DND-41 (cell line): ENCODE results near the gene SH2D6.

Source experiments
- EZH2 ChIP-seq: IDR thresholded peaks from 3 replicates; pipeline ENCODE4 v1.6.1; 2012; ENCODE audit warnings: borderline replicate concordance, low read depth, mild to moderate bottlenecking, moderate library complexity, low read length, inconsistent platforms; ENCODE audit not compliant: severe bottlenecking
- TF ChIP-seq, protein P1 (sequence below): IDR thresholded peaks from 2 replicates; pipeline ENCODE4 v1.5.1; 2012; ENCODE audit warnings: borderline replicate concordance, low read length, moderate library complexity, mild to moderate bottlenecking; ENCODE audit not compliant: poor library complexity, severe bottlenecking; ENCODE audit errors: extremely low read depth

DNA sequence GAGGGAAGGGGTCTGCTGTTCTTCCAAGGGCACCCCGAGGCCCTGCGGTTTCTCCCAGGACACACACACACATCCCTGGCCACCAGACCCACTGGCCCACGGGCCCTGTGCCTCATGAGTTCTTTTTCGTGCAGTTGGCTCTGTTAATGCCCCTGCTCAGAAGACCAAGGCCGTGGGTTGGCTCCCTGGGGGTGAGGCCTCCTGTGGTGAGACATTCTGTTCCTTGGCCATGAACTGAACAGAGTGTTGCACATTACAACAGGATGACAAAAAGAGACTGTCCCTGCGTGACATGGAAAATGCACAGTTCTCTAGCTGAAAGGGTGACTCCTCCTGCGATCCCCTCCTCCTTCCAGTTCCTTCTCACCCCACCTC is 30.7 kb downstream of the SH2D6 start:
- TF ChIP-seq, protein P1, sequence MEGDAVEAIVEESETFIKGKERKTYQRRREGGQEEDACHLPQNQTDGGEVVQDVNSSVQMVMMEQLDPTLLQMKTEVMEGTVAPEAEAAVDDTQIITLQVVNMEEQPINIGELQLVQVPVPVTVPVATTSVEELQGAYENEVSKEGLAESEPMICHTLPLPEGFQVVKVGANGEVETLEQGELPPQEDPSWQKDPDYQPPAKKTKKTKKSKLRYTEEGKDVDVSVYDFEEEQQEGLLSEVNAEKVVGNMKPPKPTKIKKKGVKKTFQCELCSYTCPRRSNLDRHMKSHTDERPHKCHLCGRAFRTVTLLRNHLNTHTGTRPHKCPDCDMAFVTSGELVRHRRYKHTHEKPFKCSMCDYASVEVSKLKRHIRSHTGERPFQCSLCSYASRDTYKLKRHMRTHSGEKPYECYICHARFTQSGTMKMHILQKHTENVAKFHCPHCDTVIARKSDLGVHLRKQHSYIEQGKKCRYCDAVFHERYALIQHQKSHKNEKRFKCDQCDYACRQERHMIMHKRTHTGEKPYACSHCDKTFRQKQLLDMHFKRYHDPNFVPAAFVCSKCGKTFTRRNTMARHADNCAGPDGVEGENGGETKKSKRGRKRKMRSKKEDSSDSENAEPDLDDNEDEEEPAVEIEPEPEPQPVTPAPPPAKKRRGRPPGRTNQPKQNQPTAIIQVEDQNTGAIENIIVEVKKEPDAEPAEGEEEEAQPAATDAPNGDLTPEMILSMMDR, result no peak
- TF ChIP-seq EZH2, result no peak
